DOHH2 (cell line): ENCODE data around the gene THBD.

ENCODE experiments used
- CTCF ChIP-seq: fragments of 200-600 bp; sonication (generic); IDR thresholded peaks from one replicate; pipeline ENCODE4 v1.5.1; 2014; ENCODE audit warnings: antibody characterized with exemption, mild to moderate bottlenecking, low read depth, low read length; ENCODE audit not compliant: poor library complexity, severe bottlenecking
- EZH2phosphoT487 ChIP-seq: fragments of 200-600 bp; sonication (generic); IDR thresholded peaks from 2 replicates; pipeline ENCODE4 v1.6.1; 2017; ENCODE audit warnings: borderline replicate concordance, mild to moderate bottlenecking, antibody characterized with exemption, low read length, moderate library complexity, mixed read lengths

DNA sequence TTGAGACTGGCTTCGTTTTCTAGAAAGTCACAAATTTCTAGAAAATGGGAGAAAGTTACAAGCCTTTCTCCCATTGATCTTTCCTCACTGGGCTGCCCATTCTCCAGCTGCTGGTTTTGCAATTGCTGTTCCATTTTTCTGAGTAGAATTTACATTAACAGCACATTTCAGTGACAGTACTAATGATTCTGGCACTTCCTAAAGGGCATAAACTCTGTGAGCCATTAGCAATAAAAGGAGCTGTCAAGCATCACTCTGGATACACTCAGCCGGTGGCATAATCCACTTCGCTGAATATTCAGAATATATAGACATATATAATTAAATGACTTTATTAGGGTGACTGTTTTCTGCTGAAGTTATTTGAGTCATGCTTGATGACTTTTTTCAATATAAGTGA, 21.1 kb downstream of the THBD start:
- no peak for TF ChIP-seq CTCF
- TF ChIP-seq EZH2phosphoT487, result no peak
